ENCODE measurements around the gene ZRANB2. TPM values are rescaled to one million over a fixed set of nuclear protein-coding genes. Genes with fewer than 3 reads are reported as not detected.

Gene ZRANB2
- total and polyA plus RNA-seq, 9 of the 15 experiments (the other 6 are each of a cell fraction or from before 2014, with no cell fraction given): 80.8 to 264 (median 157) TPM

DNA sequence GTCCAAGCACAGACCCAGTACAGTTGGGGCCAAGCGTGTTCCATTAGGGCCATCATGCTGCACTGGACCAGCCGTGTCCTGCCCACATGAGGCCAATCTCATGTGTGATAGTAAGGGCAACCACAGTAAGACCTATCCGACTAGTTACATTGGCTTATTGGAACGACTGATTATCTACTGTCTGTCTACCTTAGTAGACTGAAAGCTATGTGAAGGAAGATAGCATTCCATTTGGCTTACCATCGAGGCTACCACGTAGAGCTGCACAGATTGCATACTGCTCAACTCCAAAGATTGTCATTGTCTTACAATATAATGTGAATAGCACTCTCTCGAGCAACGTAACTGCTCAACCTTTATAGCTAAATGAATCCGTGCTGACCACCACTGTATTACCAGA, 43.8 kb downstream of the ZRANB2 start (continued):
- no peak for TF ChIP-seq ZNF830 (CRISPR knock-in tag; IDR thresholded peaks at IDR 0.05)
- TF ChIP-seq, protein P1, sequence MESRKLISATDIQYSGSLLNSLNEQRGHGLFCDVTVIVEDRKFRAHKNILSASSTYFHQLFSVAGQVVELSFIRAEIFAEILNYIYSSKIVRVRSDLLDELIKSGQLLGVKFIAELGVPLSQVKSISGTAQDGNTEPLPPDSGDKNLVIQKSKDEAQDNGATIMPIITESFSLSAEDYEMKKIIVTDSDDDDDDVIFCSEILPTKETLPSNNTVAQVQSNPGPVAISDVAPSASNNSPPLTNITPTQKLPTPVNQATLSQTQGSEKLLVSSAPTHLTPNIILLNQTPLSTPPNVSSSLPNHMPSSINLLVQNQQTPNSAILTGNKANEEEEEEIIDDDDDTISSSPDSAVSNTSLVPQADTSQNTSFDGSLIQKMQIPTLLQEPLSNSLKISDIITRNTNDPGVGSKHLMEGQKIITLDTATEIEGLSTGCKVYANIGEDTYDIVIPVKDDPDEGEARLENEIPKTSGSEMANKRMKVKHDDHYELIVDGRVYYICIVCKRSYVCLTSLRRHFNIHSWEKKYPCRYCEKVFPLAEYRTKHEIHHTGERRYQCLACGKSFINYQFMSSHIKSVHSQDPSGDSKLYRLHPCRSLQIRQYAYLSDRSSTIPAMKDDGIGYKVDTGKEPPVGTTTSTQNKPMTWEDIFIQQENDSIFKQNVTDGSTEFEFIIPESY (CRISPR knock-in tag; IDR thresholded peaks at IDR 0.05): no peak
- no peak for TF ChIP-seq NELFE (IDR thresholded peaks at IDR 0.05; ENCODE audit: insufficient read depth, insufficient read length)
- TF ChIP-seq SIN3B (IDR thresholded peaks at IDR 0.05; ENCODE audit: low read depth): no peak
- TF ChIP-seq CREB1 (IDR thresholded peaks at IDR 0.05): no peak
- TF ChIP-seq CREB1 (CRISPR knock-in tag; IDR thresholded peaks at IDR 0.05): no peak
- TF ChIP-seq SREBF1 (IDR thresholded peaks at IDR 0.05; ENCODE audit: borderline replicate concordance, low read depth, low read length): no peak
- TF ChIP-seq, protein P2, sequence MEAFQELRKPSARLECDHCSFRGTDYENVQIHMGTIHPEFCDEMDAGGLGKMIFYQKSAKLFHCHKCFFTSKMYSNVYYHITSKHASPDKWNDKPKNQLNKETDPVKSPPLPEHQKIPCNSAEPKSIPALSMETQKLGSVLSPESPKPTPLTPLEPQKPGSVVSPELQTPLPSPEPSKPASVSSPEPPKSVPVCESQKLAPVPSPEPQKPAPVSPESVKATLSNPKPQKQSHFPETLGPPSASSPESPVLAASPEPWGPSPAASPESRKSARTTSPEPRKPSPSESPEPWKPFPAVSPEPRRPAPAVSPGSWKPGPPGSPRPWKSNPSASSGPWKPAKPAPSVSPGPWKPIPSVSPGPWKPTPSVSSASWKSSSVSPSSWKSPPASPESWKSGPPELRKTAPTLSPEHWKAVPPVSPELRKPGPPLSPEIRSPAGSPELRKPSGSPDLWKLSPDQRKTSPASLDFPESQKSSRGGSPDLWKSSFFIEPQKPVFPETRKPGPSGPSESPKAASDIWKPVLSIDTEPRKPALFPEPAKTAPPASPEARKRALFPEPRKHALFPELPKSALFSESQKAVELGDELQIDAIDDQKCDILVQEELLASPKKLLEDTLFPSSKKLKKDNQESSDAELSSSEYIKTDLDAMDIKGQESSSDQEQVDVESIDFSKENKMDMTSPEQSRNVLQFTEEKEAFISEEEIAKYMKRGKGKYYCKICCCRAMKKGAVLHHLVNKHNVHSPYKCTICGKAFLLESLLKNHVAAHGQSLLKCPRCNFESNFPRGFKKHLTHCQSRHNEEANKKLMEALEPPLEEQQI (IDR thresholded peaks at IDR 0.05): no peak
- no peak for TF ChIP-seq HDAC2 (IDR thresholded peaks at IDR 0.05)
- TF ChIP-seq RFX1 (IDR thresholded peaks at IDR 0.05): no peak
- TF ChIP-seq, protein P3, sequence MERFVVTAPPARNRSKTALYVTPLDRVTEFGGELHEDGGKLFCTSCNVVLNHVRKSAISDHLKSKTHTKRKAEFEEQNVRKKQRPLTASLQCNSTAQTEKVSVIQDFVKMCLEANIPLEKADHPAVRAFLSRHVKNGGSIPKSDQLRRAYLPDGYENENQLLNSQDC (CRISPR knock-in tag; IDR thresholded peaks at IDR 0.05): no peak
- no peak for TF ChIP-seq C11orf30 (IDR thresholded peaks at IDR 0.05; ENCODE audit: low read depth)
- TF ChIP-seq, protein P4, sequence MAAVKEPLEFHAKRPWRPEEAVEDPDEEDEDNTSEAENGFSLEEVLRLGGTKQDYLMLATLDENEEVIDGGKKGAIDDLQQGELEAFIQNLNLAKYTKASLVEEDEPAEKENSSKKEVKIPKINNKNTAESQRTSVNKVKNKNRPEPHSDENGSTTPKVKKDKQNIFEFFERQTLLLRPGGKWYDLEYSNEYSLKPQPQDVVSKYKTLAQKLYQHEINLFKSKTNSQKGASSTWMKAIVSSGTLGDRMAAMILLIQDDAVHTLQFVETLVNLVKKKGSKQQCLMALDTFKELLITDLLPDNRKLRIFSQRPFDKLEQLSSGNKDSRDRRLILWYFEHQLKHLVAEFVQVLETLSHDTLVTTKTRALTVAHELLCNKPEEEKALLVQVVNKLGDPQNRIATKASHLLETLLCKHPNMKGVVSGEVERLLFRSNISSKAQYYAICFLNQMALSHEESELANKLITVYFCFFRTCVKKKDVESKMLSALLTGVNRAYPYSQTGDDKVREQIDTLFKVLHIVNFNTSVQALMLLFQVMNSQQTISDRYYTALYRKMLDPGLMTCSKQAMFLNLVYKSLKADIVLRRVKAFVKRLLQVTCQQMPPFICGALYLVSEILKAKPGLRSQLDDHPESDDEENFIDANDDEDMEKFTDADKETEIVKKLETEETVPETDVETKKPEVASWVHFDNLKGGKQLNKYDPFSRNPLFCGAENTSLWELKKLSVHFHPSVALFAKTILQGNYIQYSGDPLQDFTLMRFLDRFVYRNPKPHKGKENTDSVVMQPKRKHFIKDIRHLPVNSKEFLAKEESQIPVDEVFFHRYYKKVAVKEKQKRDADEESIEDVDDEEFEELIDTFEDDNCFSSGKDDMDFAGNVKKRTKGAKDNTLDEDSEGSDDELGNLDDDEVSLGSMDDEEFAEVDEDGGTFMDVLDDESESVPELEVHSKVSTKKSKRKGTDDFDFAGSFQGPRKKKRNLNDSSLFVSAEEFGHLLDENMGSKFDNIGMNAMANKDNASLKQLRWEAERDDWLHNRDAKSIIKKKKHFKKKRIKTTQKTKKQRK (IDR thresholded peaks at IDR 0.05; ENCODE audit: borderline replicate concordance, low read depth, low read length): no peak

Measured in K562 (cell line).